ENCODE data around the gene POU5F1.

POU5F1 gene

GRCh38 chr6:31145386-31145785, 25.1 kb downstream of the POU5F1 start:
- WGBS (ENCODE audit: extremely low coverage, insufficient coverage, low lambda C conversion rate) = no CpG with 5 or more reads among the region's 10 CpGs

DNA sequence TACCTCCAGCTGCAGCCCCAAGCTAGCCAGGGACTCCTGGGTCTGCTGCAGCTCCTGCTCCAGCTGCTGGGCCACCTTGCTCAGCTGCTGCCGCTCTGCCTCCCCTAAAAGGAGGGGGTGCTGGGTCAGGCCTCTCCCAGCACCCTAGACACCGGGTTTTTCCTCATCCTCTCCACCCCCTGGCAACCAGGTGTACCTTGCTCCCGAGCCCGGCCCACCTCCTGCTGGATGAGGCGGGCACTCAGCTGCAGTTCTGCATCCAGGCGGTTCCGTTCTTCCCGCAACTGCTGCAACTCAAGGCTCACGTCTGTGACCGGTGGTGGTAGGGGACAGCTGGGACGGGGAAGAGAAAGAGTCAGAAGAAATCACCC, 25.5 kb downstream of the POU5F1 start:
- H4K5ac ChIP-seq (ENCODE audit: low read length) = no peak overlapping the region
- no peaks in the 10 kb centered on the region for H3K27me3 ChIP-seq (ENCODE audit: insufficient read depth, low read length, poor library complexity)
- H3K36me3 ChIP-seq (ENCODE audit: control insufficient read depth, insufficient read depth, low read length) = peaks cover 4% of the 10 kb centered on the region
- no peaks in the 10 kb centered on the region for H3K79me2 ChIP-seq (ENCODE audit: control insufficient read depth, insufficient read depth, low read length)
- H4K8ac ChIP-seq (ENCODE audit: low read depth, low read length) = no peak overlapping the region
- H3K4ac ChIP-seq (ENCODE audit: low read depth, low read length) = no peak overlapping the region
- H3K9ac ChIP-seq (ENCODE audit: low read length) = no peak overlapping the region
- H2BK15ac ChIP-seq (replicated peaks; ENCODE audit: low read depth) = no peak overlapping the region
- no peak overlapping the region for H3K27ac ChIP-seq (ENCODE audit: low read depth, low read length)
- no peak overlapping the region for H3K23ac ChIP-seq (ENCODE audit: low read length)
- no peak overlapping the region for H3K4me3 ChIP-seq (ENCODE audit: low read length)
- no peak for DNase-seq
- no peak overlapping the region for H3K18ac ChIP-seq (ENCODE audit: low read length)
- peaks cover 5% of the 10 kb centered on the region for H3K4me1 ChIP-seq (ENCODE audit: control insufficient read depth, low read depth, low read length)
- H2AK5ac ChIP-seq (ENCODE audit: low read length) = no peak overlapping the region
- H2BK120ac ChIP-seq (ENCODE audit: low read depth, low read length) = no peak overlapping the region
- no peak overlapping the region for H3K4me2 ChIP-seq (ENCODE audit: low read length)
- H3K79me1 ChIP-seq (ENCODE audit: low read length) = no peaks in the 10 kb centered on the region
- WGBS (ENCODE audit: extremely low coverage, insufficient coverage, low lambda C conversion rate) = no CpG with 5 or more reads among the region's 11 CpGs
- no peak overlapping the region for H3K56ac ChIP-seq (ENCODE audit: low read length)
- H2BK5ac ChIP-seq (ENCODE audit: low read length) = no peak overlapping the region

More at GRCh38 chr6:31145386-31145785, 25.1 kb downstream of the POU5F1 start:
- Histone ChIP-seq H3K4me1 (ENCODE audit: control insufficient read depth, low read depth, low read length) (peaks cover 5% of the 10 kb centered on the region), H2BK15ac (replicated peaks; ENCODE audit: low read depth) (no peak overlapping the region), H3K18ac (ENCODE audit: low read length) (no peak overlapping the region), H3K79me2 (ENCODE audit: control insufficient read depth, insufficient read depth, low read length) (no peaks in the 10 kb centered on the region), H3K23ac (ENCODE audit: low read length) (no peak overlapping the region), H3K4me3 (ENCODE audit: low read length) (no peak overlapping the region), H4K5ac (ENCODE audit: low read length) (no peak overlapping the region), H3K79me1 (ENCODE audit: low read length) (no peaks in the 10 kb centered on the region), H3K36me3 (ENCODE audit: control insufficient read depth, insufficient read depth, low read length) (peaks cover 7% of the 10 kb centered on the region), H4K8ac (ENCODE audit: low read depth, low read length) (no peak overlapping the region), H3K56ac (ENCODE audit: low read length) (no peak overlapping the region), H2BK5ac (ENCODE audit: low read length) (no peak overlapping the region), H3K4me2 (ENCODE audit: low read length) (no peak overlapping the region), H2BK120ac (ENCODE audit: low read depth, low read length) (no peak overlapping the region), H2AK5ac (ENCODE audit: low read length) (no peak overlapping the region), H3K4ac (ENCODE audit: low read depth, low read length) (no peak overlapping the region), H3K27me3 (ENCODE audit: insufficient read depth, low read length, poor library complexity) (no peaks in the 10 kb centered on the region), H3K27ac (ENCODE audit: low read depth, low read length) (no peak overlapping the region), H3K9ac (ENCODE audit: low read length) (no peak overlapping the region)
- DNase-seq = no peak

DNA sequence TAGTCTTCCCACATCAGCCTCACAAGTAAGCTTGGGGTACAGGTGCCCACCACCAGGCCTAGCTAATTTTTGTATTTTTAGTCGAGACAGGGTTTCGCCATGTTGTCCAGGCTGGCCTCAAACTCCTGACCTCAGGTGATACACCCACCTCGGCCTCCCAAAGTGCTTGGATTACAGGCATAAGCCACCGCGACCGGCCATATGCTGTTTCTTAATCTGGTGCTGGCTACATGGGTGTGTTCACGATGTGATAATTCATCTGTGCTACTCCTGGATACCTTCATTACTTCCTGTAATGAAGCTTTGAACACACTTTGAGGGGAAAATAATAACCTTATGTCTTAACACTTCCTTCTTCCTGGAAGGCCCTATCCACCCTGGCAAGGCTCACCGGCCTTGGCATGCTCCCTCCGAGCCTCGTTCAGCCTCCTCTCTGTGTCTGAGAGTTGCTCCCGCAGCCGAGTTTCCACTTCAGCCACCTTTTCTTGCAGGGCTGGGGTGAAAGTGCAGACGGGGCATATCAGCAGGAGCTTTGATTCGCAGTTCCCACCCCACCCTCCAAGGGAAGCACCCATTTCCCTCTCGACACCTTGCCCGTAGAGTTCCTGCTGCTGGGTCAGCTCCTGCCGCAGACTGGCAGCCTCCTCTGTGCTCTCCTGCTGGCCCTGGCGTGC, 26.0 kb downstream of the POU5F1 start:
- Histone ChIP-seq H3K27me3 (ENCODE audit: insufficient read depth, low read length, poor library complexity) (no peaks in the 10 kb centered on the region), H3K4me3 (ENCODE audit: low read length) (no peak overlapping the region), H4K8ac (ENCODE audit: low read depth, low read length) (no peak overlapping the region), H3K4me2 (ENCODE audit: low read length) (no peak overlapping the region), H3K18ac (ENCODE audit: low read length) (no peak overlapping the region), H3K23ac (ENCODE audit: low read length) (no peak overlapping the region), H2BK120ac (ENCODE audit: low read depth, low read length) (no peak overlapping the region), H3K79me1 (ENCODE audit: low read length) (no peaks in the 10 kb centered on the region), H3K9ac (ENCODE audit: low read length) (no peak overlapping the region), H3K4me1 (ENCODE audit: control insufficient read depth, low read depth, low read length) (peaks cover 5% of the 10 kb centered on the region), H3K79me2 (ENCODE audit: control insufficient read depth, insufficient read depth, low read length) (no peaks in the 10 kb centered on the region), H3K56ac (ENCODE audit: low read length) (no peak overlapping the region), H3K4ac (ENCODE audit: low read depth, low read length) (no peak overlapping the region), H3K36me3 (ENCODE audit: control insufficient read depth, insufficient read depth, low read length) (peaks cover 2% of the 10 kb centered on the region), H2BK5ac (ENCODE audit: low read length) (no peak overlapping the region), H4K5ac (ENCODE audit: low read length) (no peak overlapping the region), H2AK5ac (ENCODE audit: low read length) (no peak overlapping the region), H2BK15ac (replicated peaks; ENCODE audit: low read depth) (no peak overlapping the region), H3K27ac (ENCODE audit: low read depth, low read length) (no peak overlapping the region)
- no CpG with 5 or more reads among the region's 18 CpGs for WGBS (ENCODE audit: extremely low coverage, insufficient coverage, low lambda C conversion rate)
- DNase-seq = no peak

DNA sequence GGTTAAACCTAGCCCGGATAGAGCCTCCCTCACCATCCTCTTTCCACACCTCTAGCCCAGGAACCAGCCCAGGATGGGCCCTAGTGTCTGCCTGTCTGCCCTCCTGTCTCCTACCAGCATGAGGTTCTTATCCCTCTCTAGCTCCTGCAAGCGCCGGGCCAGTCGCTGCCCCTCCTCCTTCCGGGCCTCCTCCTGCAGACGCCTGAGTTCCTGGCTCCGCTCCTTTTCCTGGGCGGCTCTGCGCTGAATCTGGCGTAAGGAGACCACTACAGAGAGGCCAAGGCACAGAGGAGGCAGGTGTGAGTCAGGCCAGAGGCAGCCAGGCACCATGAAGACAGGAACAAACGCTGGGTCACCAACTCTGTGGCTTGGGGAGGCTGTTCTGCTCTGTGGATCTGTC, 27.3 kb downstream of the POU5F1 start:
- peak; percentile 95 for DNase-seq
- H3K4me3 ChIP-seq (ENCODE audit: low read length) = no peak overlapping the region

GRCh38 chr6:31142361-31142761, 28.1 kb downstream of the POU5F1 start:
- no peak overlapping the region for H2AK5ac ChIP-seq (ENCODE audit: low read length)
- H3K27me3 ChIP-seq (ENCODE audit: insufficient read depth, low read length, poor library complexity) = no peaks in the 10 kb centered on the region
- no peak overlapping the region for H3K4ac ChIP-seq (ENCODE audit: low read depth, low read length)
- no peak overlapping the region for H2BK15ac ChIP-seq (replicated peaks; ENCODE audit: low read depth)
- H3K23ac ChIP-seq (ENCODE audit: low read length) = no peak overlapping the region
- no peak overlapping the region for H3K4me2 ChIP-seq (ENCODE audit: low read length)
- peak; percentile 73 for DNase-seq
- H3K56ac ChIP-seq (ENCODE audit: low read length) = peak overlapping the region; percentile 40
- H3K36me3 ChIP-seq (ENCODE audit: control insufficient read depth, insufficient read depth, low read length) = peaks cover 2% of the 10 kb centered on the region
- H3K79me2 ChIP-seq (ENCODE audit: control insufficient read depth, insufficient read depth, low read length) = no peaks in the 10 kb centered on the region
- H3K4me1 ChIP-seq (ENCODE audit: control insufficient read depth, low read depth, low read length) = peaks cover 13% of the 10 kb centered on the region
- no peak overlapping the region for H2BK5ac ChIP-seq (ENCODE audit: low read length)
- no peak overlapping the region for H4K5ac ChIP-seq (ENCODE audit: low read length)
- no peak overlapping the region for H4K8ac ChIP-seq (ENCODE audit: low read depth, low read length)
- H3K27ac ChIP-seq (ENCODE audit: low read depth, low read length) = no peak overlapping the region
- no peak overlapping the region for H3K4me3 ChIP-seq (ENCODE audit: low read length)
- no peak overlapping the region for H2BK120ac ChIP-seq (ENCODE audit: low read depth, low read length)
- peak overlapping the region; percentile 31 for H3K9ac ChIP-seq (ENCODE audit: low read length)
- no peaks in the 10 kb centered on the region for H3K79me1 ChIP-seq (ENCODE audit: low read length)
- H3K18ac ChIP-seq (ENCODE audit: low read length) = no peak overlapping the region
- WGBS (ENCODE audit: extremely low coverage, insufficient coverage, low lambda C conversion rate) = no CpG with 5 or more reads among the region's 2 CpGs

More for the DNA sequence above, 27.3 kb downstream of the POU5F1 start:
- Histone ChIP-seq H2BK5ac (ENCODE audit: low read length) (no peak overlapping the region), H3K9ac (ENCODE audit: low read length) (peak overlapping the region; percentile 32), H3K27me3 (ENCODE audit: insufficient read depth, low read length, poor library complexity) (no peaks in the 10 kb centered on the region), H3K56ac (ENCODE audit: low read length) (peak overlapping the region; percentile 57), H3K23ac (ENCODE audit: low read length) (no peak overlapping the region), H3K27ac (ENCODE audit: low read depth, low read length) (peak overlapping the region; percentile 22), H3K79me2 (ENCODE audit: control insufficient read depth, insufficient read depth, low read length) (no peaks in the 10 kb centered on the region), H3K4me1 (ENCODE audit: control insufficient read depth, low read depth, low read length) (peaks cover 9% of the 10 kb centered on the region), H4K5ac (ENCODE audit: low read length) (no peak overlapping the region), H2BK120ac (ENCODE audit: low read depth, low read length) (no peak overlapping the region), H3K18ac (ENCODE audit: low read length) (no peak overlapping the region), H3K36me3 (ENCODE audit: control insufficient read depth, insufficient read depth, low read length) (peaks cover 2% of the 10 kb centered on the region), H4K8ac (ENCODE audit: low read depth, low read length) (no peak overlapping the region), H3K4me2 (ENCODE audit: low read length) (no peak overlapping the region), H2AK5ac (ENCODE audit: low read length) (no peak overlapping the region), H3K4ac (ENCODE audit: low read depth, low read length) (no peak overlapping the region), H2BK15ac (replicated peaks; ENCODE audit: low read depth) (no peak overlapping the region), H3K79me1 (ENCODE audit: low read length) (no peaks in the 10 kb centered on the region)
- WGBS (ENCODE audit: extremely low coverage, insufficient coverage, low lambda C conversion rate) = no CpG with 5 or more reads among the region's 11 CpGs

- Histone ChIP-seq H3K4me3 (ENCODE audit: low read length) (no peak overlapping the region), H3K79me1 (ENCODE audit: low read length) (no peaks in the 10 kb centered on the region), H2BK15ac (replicated peaks; ENCODE audit: low read depth) (no peak overlapping the region), H3K56ac (ENCODE audit: low read length) (peak overlapping the region; percentile 63), H2BK120ac (ENCODE audit: low read depth, low read length) (no peak overlapping the region), H3K27ac (ENCODE audit: low read depth, low read length) (no peak overlapping the region), H3K4me1 (ENCODE audit: control insufficient read depth, low read depth, low read length) (peaks cover 13% of the 10 kb centered on the region), H2AK5ac (ENCODE audit: low read length) (no peak overlapping the region), H3K18ac (ENCODE audit: low read length) (no peak overlapping the region), H3K4ac (ENCODE audit: low read depth, low read length) (no peak overlapping the region), H3K4me2 (ENCODE audit: low read length) (no peak overlapping the region), H2BK5ac (ENCODE audit: low read length) (no peak overlapping the region), H4K8ac (ENCODE audit: low read depth, low read length) (no peak overlapping the region), H3K9ac (ENCODE audit: low read length) (no peak overlapping the region), H3K36me3 (ENCODE audit: control insufficient read depth, insufficient read depth, low read length) (peaks cover 2% of the 10 kb centered on the region), H3K27me3 (ENCODE audit: insufficient read depth, low read length, poor library complexity) (no peaks in the 10 kb centered on the region), H4K5ac (ENCODE audit: low read length) (no peak overlapping the region), H3K23ac (ENCODE audit: low read length) (no peak overlapping the region), H3K79me2 (ENCODE audit: control insufficient read depth, insufficient read depth, low read length) (no peaks in the 10 kb centered on the region)
- WGBS (ENCODE audit: extremely low coverage, insufficient coverage, low lambda C conversion rate) = no CpG with 5 or more reads among the region's 15 CpGs
- no peak for DNase-seq
Observed at GRCh38 chr6:31140643-31141042, 29.8 kb downstream of the POU5F1 start.

Data from mesendoderm (in vitro differentiated cells).